Frontal cortex (tissue), 1 donor: Measurements from ENCODE around the gene RBCK1. TPM values are rescaled to one million over a fixed set of nuclear protein-coding genes. Genes with fewer than 3 reads are reported as not detected.

Source experiments
- small RNA-seq: library from RNA; depleted of rRNA; stranded (forward); fragments of <200 nt; gene quantifications from one replicate; pipeline ENCODE3, GENCODE V24; 2014
- total RNA-seq: library from RNA; depleted of rRNA; stranded (reverse); fragments of >200 nt; gene quantifications from one replicate; pipeline ENCODE4 v1.2.3, GENCODE V29; 2014

Gene RBCK1
- total RNA-seq, 1 donor from 2014 or later = 15.1 TPM

Small RNA genes lying within 50 kb of the gene (small RNA-seq; reads per million reads assigned to genes)
- gene RF00019 = not detected

Other genes with a start within 250 kb of the RBCK1 start
- gene DEFB128, start 218.6 kb upstream of the RBCK1 start, total RNA-seq = not detected
- not detected for gene DEFB129, start 181.0 kb upstream of the RBCK1 start, total RNA-seq
- not detected for gene DEFB132, start 150.6 kb upstream of the RBCK1 start, total RNA-seq
- gene C20orf96, start 117.5 kb upstream of the RBCK1 start, total RNA-seq = 7.3 TPM
- gene ZCCHC3, start 110.7 kb upstream of the RBCK1 start, total RNA-seq = 26.9 TPM
- gene SOX12, start 82.7 kb upstream of the RBCK1 start, total RNA-seq = 7.7 TPM
- gene NRSN2, start 61.2 kb upstream of the RBCK1 start, total RNA-seq = 26.1 TPM
- 12.6 TPM for gene TRIB3, start 27.5 kb upstream of the RBCK1 start, total RNA-seq
- 12.6 TPM for gene TBC1D20, start 54.2 kb downstream of the RBCK1 start, total RNA-seq
- 179 TPM for gene CSNK2A1, start 135.5 kb downstream of the RBCK1 start, total RNA-seq
- under 0.01 TPM for gene TCF15, start 202.0 kb downstream of the RBCK1 start, total RNA-seq
- 12.6 TPM for gene SRXN1, start 244.9 kb downstream of the RBCK1 start, total RNA-seq